Measurements from ENCODE around the gene FTO. TPM values are rescaled to one million over a fixed set of nuclear protein-coding genes. Genes with fewer than 3 reads are reported as not detected.

Gene FTO
- total RNA-seq, 1 donor from 2014 or later: 75.6 TPM

DNA sequence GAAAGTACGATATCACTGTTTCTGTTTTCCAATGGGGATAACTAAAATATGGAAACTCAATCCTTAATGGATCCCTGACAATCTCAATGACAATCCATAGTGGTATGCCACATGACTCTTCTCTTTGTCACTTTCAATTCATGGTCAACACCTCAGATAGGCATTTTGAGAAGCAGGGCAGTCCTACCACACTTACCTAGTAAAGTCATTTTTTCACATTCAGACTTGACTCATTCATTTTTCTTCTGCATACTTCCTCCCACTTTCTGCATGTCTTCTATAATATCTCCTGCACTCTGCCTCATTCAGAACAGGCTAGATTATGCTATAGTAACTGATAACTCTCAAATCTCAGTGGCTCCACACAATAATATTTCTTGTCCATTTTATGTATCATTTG, 117.5 kb downstream of the FTO start:
- intact Hi-C loops (cut with DNase I): no loop called here
- Histone ChIP-seq H3K4me1 (no peaks in the 10 kb centered on the region), H3K9me3 (no peaks in the 10 kb centered on the region), H3K36me3 (no peaks in the 10 kb centered on the region), H3K27ac (no peak overlapping the region), H3K27me3 (no peaks in the 10 kb centered on the region), H3K4me3 (no peak overlapping the region)
- ATAC-seq: no peak
- TF ChIP-seq, protein P1, sequence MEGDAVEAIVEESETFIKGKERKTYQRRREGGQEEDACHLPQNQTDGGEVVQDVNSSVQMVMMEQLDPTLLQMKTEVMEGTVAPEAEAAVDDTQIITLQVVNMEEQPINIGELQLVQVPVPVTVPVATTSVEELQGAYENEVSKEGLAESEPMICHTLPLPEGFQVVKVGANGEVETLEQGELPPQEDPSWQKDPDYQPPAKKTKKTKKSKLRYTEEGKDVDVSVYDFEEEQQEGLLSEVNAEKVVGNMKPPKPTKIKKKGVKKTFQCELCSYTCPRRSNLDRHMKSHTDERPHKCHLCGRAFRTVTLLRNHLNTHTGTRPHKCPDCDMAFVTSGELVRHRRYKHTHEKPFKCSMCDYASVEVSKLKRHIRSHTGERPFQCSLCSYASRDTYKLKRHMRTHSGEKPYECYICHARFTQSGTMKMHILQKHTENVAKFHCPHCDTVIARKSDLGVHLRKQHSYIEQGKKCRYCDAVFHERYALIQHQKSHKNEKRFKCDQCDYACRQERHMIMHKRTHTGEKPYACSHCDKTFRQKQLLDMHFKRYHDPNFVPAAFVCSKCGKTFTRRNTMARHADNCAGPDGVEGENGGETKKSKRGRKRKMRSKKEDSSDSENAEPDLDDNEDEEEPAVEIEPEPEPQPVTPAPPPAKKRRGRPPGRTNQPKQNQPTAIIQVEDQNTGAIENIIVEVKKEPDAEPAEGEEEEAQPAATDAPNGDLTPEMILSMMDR (IDR thresholded peaks at IDR 0.05): no peak
- no peak for DNase-seq

DNA sequence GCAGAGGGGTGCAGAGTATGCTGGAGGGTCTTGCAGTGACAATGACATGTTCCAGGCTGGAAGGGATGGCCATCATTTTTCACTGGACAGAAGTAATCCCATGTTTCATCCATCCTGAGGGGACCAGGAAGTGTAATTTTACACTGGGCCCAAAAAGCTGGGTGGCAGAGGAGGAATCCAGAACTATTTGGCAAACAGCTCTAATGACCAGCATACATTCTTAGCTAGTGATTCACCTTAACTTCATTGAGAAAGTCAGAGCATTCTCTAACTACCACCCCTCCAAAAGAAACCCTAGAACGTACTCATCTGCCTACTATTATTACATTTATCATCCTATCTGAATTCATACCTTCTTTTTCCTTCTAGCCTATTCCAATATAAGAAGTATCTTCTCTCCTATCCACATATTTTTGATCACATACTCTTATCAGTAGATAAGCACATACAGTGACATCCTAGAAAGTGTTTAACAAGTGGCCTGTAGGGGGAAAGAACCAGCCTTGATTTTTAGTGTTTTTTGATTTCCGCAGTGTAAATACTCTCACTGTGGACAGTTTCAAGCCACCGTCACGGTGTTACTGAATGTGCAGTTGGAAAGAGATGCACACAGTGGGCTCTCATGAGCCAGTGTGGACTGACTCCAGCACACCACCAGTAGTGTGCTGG, 118.1 kb downstream of the FTO start:
- no peaks in the 10 kb centered on the region for H3K36me3 ChIP-seq
- ATAC-seq: peak; percentile 26
- H3K27ac ChIP-seq: no peak overlapping the region
- intact Hi-C loops (cut with DNase I): no loop called here
- no peaks in the 10 kb centered on the region for H3K9me3 ChIP-seq
- no peak for DNase-seq
- H3K4me3 ChIP-seq: no peak overlapping the region
- TF ChIP-seq, protein P1 (IDR thresholded peaks at IDR 0.05): no peak
- no peaks in the 10 kb centered on the region for H3K4me1 ChIP-seq
- H3K27me3 ChIP-seq: no peaks in the 10 kb centered on the region

DNA sequence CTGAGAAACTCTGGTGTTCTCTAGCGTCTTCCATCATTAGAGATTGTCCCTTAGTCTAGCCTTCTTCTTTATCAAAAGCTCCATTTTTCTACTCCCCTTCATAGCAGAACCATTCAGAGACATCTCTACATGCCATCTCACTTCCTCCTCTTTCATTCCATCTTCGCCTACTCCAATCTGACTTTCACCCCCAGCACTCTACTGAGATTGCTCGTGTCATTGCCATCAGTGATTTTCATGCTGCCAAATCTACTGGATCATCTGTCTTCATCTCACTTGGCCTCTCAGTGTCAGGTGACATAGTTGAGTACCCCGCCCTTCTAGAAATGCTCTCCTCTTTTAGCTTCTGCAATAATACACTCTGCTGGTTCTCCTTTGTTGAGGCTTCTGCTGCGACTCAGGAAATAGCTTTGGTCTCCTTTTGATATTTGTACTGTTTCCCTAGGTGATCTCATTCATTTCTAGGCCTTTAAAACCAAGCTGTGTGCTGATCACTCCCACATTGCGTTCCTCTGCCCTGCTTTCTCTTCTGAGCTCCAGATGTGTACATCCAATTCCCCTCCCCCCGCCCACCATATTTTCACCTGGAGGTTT, 119.1 kb downstream of the FTO start:
- H3K27ac ChIP-seq: no peak overlapping the region
- no peak for DNase-seq
- H3K4me3 ChIP-seq: no peak overlapping the region
- no peaks in the 10 kb centered on the region for H3K9me3 ChIP-seq
- H3K36me3 ChIP-seq: no peaks in the 10 kb centered on the region
- H3K27me3 ChIP-seq: no peaks in the 10 kb centered on the region
- intact Hi-C loops (cut with DNase I): no loop called here
- peak; percentile 54 for ATAC-seq
- TF ChIP-seq, protein P1 (IDR thresholded peaks at IDR 0.05): no peak
- no peaks in the 10 kb centered on the region for H3K4me1 ChIP-seq

DNA sequence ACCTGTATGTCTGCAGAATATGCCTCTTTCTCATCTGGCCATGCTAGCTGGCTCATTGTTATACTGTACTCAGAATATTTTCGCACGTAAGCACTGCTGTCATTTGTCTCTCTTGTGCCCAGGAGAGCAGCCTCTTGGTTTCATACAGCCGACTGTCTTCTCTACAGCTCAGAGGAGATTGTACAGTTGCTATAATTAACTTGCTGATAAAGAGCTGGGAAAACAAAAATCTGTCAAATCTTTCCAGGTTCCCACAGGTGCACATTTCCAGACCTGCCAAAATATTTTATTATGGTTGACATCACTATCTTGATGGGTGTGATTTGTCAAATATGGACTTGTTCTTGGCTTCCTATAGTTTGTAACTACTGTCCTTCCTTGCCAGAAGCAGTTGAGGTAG, 122.7 kb downstream of the FTO start:
- Histone ChIP-seq H3K4me1 (no peaks in the 10 kb centered on the region), H3K4me3 (no peak overlapping the region), H3K27ac (no peak overlapping the region), H3K36me3 (no peaks in the 10 kb centered on the region), H3K27me3 (no peaks in the 10 kb centered on the region), H3K9me3 (no peaks in the 10 kb centered on the region)
- intact Hi-C loops (cut with DNase I): no loop called here
- TF ChIP-seq, protein P1 (IDR thresholded peaks at IDR 0.05): no peak
- ATAC-seq (no peak), DNase-seq (no peak)

DNA sequence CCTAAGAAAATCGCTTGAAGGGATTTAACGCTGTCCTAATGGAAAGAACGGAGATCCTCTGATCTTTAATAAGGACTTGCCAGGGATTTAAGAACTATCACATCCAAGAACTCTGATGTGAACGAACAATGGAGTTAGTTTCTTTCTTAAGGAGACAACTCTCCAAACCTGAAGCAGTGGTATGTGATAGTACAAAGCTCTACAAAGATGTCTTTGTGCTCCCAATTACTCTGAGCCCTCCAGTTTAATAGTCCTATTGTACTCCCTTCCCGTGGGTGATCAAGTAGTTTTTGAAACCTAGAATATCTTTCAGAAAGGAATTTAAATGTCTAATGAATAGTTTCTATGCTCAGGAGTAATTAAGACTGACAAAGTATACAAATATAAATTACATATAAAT, 123.8 kb downstream of the FTO start:
- no peak for DNase-seq
- Histone ChIP-seq H3K36me3 (no peaks in the 10 kb centered on the region), H3K4me3 (no peak overlapping the region), H3K4me1 (no peaks in the 10 kb centered on the region), H3K9me3 (no peaks in the 10 kb centered on the region), H3K27me3 (no peaks in the 10 kb centered on the region), H3K27ac (no peak overlapping the region)
- ATAC-seq: no peak
- intact Hi-C loops (cut with DNase I): no loop called here
- TF ChIP-seq, protein P1 (IDR thresholded peaks at IDR 0.05): no peak

Measured in upper lobe of right lung (tissue), 1 donor.